CD4-positive, alpha-beta T cell treated with Interleukin-15 for 4 hours (primary cell): ENCODE data around the gene HDHD2.

Experiments
- DNase-seq: peaks from one replicate; pipeline ENCODE4 v3.0.0-alpha.2; 2020; ENCODE audit warnings: low spot score

Gene HDHD2

GRCh38 chr18:47146206-47146605 lies 4.1 kb downstream of the HDHD2 start:
- DNase-seq = no peak

- DNase-seq = no peak
Measured at GRCh38 chr18:47143899-47144485, 6.3 kb downstream of the HDHD2 start.

DNA sequence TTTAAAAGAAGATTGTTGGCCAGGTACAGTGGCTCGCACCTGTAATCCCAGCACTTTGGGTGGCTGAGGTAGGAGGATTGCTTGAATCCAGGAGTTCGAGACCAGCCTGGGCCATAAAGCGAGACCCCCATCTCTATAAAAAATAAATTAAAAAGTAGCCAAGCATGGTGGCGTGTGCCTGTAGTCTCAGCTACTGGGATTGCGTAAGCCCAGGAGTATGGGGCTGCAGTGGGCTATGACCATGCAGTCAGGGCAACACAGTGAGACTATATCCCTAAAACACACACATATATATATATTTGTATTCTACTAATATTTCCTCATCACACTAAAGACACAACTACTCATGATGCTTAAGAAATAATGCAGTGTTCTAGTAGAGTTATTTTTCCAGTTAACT lies 7.1 kb downstream of the HDHD2 start:
- no peak for DNase-seq

- no peak for DNase-seq
Measured at GRCh38 chr18:47141289-47141688, 9.0 kb downstream of the HDHD2 start.

GRCh38 chr18:47121146-47121545 lies 29.2 kb downstream of the HDHD2 start:
- no peak for DNase-seq

DNA sequence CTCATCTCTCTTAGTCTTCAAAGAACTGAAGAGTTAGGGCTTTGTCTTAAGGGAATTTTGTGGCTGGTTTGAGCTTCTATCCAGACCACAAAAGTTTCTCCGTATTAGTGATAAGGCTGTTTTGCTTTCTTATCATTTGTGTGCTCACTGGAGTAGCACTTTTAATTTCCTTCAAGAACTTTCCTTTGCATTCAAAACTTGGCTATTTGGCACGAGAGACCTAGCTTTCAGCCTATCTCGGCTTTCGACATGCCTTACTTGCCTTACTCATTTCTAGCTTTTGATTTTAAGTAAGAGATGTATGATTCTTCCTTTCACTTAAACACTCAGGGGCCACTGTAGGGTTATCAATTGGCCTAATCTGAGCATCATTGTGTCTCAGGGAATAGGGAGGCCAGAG lies 29.9 kb downstream of the HDHD2 start:
- DNase-seq = no peak

GRCh38 chr18:47118981-47119380 lies 31.3 kb downstream of the HDHD2 start:
- no peak for DNase-seq

- DNase-seq = no peak
Measured at GRCh38 chr18:47115205-47115604, 35.1 kb downstream of the HDHD2 start.

GRCh38 chr18:47113796-47114540 lies 36.3 kb downstream of the HDHD2 start:
- DNase-seq = no peak

GRCh38 chr18:47110492-47111274 lies 39.6 kb downstream of the HDHD2 start:
- no peak for DNase-seq

DNA sequence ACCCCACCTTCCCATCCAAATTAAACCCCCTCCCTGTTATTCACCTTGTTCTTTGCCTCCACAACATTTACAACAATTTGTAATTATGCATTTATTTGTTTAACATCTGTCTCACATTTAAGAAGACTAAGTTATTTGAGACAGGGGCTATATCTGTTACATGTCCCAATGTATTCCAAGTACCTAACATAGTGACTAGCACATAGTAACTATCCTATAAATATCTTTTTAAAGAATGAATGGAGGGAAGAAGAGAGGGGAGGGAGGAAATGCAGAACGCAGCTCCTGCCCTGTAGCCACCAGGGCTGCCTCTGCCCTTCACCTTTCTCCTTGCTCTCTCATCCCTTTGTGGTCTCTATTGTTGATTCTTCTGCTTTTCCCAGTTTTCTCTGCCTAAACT lies 40.6 kb downstream of the HDHD2 start:
- no peak for DNase-seq

DNA sequence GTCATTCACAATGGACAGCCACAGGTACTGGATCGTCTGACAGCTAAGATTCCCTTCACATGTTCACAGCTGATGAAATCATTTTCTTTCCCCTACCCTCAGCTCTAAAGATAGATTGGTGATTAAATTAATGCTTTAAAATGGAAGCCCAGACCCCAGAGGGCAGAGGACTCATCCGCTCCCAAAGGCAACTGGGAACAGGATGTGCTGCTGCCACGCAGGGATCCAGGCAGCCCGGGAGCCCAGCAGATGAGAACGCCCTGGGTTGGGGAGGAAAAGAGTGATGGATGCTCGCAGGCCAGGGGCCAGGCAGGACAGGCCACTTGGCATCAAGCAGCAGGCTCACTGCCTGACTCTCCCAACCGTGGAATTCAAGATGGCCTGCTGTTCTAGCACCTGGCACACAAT lies 41.3 kb downstream of the HDHD2 start:
- no peak for DNase-seq

GRCh38 chr18:47108373-47108772 lies 41.9 kb downstream of the HDHD2 start:
- DNase-seq = no peak

DNA sequence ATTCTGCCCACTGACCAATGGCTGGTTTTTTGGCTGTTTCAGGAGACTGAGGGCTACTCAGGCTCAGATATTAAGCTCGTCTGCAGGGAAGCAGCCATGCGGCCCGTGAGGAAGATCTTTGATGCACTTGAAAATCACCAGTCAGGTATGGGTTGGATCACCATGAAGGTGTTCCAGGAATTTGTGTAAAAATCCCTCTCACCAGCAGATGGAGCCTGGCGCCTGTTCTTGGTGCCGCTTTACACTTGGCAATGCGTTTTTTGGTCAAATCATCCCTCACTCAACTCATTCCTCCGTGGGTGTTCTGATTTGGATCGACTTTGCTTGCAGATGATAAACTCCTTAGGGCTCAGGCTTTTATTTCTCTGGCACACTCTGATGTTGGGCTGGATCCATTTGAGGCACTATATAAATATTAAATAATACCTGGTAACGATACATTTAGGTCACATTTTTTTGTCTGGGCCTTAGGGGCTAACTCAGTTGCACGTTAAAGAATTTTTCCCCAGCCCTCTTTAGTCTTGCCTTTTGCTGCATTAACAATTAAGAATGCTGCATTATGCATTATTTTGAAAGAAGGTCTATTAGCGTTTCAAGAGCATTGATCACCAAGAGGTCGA lies 50.0 kb downstream of the HDHD2 start:
- peak; percentile 65 for DNase-seq

DNA sequence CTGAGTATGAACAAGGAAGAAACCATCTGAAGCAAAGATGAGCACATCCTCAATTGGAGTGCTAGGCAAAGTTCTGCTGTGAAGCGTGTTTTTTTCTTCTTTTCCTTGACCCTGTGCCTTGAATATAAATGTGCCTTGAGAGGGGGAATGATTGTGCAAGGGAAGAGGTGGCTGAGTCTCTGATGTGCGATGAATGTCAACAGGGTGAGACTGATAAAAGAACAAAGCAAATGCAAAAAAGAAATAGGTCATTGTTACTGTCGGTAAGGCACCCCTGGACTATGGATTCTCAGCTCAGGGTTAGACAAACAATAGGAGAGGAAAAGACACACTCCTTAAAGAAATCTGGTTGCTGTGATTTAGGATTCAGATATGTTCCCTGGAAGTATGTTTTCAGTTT lies 54.5 kb downstream of the HDHD2 start:
- DNase-seq = no peak

- no peak for DNase-seq
Measured at GRCh38 chr18:47087676-47088075, 62.6 kb downstream of the HDHD2 start.

DNA sequence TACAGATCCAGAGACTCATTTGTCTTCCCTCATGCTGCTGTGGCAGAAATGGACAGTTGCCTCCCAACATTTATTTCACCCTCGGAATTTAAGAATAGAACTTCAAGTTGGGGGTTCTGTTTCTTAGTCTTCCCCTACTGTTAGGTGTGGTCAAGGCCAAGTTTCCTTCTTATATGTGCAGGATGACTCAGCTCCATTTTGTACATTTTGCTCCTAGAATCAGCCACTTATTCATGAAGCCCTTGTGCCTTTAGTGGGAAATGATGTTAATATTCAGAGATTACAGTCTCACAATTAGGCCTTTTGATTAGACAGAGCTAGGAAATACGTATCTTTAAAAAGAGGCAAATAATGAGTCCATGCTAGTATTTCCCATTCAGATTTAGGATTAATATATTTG lies 68.7 kb downstream of the HDHD2 start:
- DNase-seq = no peak

GRCh38 chr18:47080872-47081271 lies 69.4 kb downstream of the HDHD2 start:
- no peak for DNase-seq

DNA sequence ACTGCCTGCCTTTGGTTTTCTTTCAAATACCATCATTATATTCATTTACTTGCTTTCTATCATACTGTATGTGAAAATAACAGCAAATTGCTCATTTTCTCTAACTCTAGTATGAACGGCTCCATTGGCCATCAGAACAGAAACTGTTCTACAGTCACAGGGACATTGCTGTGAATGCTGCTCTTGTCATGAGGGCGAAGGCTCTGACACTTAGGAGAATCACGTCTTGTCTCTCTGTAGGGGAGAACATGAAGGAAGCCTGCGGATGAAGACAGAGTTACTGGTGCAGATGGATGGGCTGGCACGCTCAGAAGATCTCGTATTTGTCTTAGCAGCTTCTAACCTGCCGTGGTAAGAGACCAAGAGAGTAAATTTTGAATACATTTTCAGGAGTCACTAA lies 73.2 kb downstream of the HDHD2 start:
- no peak for DNase-seq

GRCh38 chr18:47075098-47075883 lies 75.0 kb downstream of the HDHD2 start:
- no peak for DNase-seq

DNA sequence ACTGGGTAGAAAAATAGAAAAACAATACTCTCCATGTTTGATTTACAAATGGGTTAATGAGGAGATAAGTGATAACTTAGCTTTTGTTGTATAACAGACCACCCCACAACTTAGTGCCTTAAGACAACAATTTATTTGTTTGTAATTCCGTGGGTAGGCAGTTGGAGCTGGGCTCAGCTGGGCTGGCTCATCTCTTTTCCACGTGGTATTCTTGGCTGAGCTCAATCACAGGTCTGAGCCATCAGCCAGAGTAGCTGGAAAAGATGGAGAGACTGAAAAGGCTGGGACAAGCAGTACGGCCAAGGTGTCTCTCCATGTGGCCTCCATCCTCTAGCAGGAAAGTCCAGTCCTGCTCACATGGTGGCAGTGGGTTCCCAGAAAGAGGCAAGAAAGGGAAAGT lies 82.7 kb downstream of the HDHD2 start:
- DNase-seq = no peak

DNA sequence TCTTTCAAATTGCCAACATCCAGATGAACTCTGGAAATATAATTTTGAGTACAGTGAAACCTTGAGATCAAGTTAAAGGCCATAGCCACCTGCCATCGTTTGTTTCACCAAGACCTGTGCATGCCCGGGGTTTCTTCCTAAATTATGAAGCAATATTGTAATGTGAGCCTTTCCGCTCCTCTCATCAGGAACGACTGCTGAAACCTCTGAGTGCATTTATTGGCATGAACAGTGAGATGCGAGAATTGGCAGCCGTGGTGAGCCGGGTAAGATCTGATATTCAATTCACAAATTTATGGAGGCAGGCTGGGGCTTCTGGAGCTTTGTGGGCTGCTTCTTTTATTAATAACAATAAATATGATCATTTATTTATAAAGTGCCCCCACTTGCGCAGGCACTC lies 87.2 kb downstream of the HDHD2 start:
- DNase-seq = no peak
